HEK293 (cell line): ENCODE measurements around the gene MED25.

Source experiments
- CTCF ChIA-PET: fragments of 350-600 bp; formaldehyde crosslinking; extraction: SDS; loops from one replicate; lab custom pipeline; 2021; ENCODE audit warnings: antibody characterized with exemption; lab: Yijun Ruan, JAX
- POLR2A ChIA-PET: fragments of 300-600 bp; formaldehyde crosslinking; extraction: SDS; loops from one replicate; lab custom pipeline; 2020; ENCODE audit warnings: antibody characterized with exemption, inconsistent platforms; lab: Yijun Ruan, JAX
- H3K27ac ChIP-seq: fragments of 200-500 bp; sonication (Bioruptor generic); 2 replicates; pipeline ENCODE4 v1.5.1; 2014; ENCODE audit warnings: low read depth, low read length, control low read depth, inconsistent platforms; ENCODE audit errors: extremely low read depth
- H3K36me3 ChIP-seq, 2 experiments: fragments of 200-500 bp in 1 of 2; sonication (Bioruptor generic) in 1 of 2; 1 replicate in 1 of 2; 2 replicates in 1 of 2; pipeline ENCODE4 v1.5.1; 2014 to 2017; ENCODE audit warnings: inconsistent platforms in 2 of 2, low read length in 2 of 2; ENCODE audit not compliant: control insufficient read depth in 2 of 2, insufficient read depth in 1 of 2
- H3K4me1 ChIP-seq: fragments of 200-500 bp; sonication (Bioruptor generic); 2 replicates; pipeline ENCODE4 v1.5.1; 2014; ENCODE audit warnings: mild to moderate bottlenecking, low read length, inconsistent platforms; ENCODE audit not compliant: control insufficient read depth, insufficient read depth
- H3K4me3 ChIP-seq: 2 replicates; pipeline ENCODE4 v1.5.1; 2011; ENCODE audit warnings: low read depth, mild to moderate bottlenecking, control low read depth, low read length, moderate library complexity
- H3K9me3 ChIP-seq: fragments of 200-500 bp; sonication (Bioruptor generic); 2 replicates; pipeline ENCODE4 v1.5.1; 2014; ENCODE audit warnings: low read depth, low read length, inconsistent platforms; ENCODE audit not compliant: control insufficient read depth, insufficient read depth
- ATF2 ChIP-seq: fragments of 450-650 bp; formaldehyde crosslinking; IDR thresholded peaks from 2 replicates; pipeline ENCODE4 v1.5.1; 2016; ENCODE audit warnings: missing biosample characterization, missing genetic modification characterization, low read depth
- BCL11B ChIP-seq: fragments of 450-650 bp; formaldehyde crosslinking; IDR thresholded peaks from 2 replicates; pipeline ENCODE4 v1.5.1; 2016; ENCODE audit warnings: low read depth, missing biosample characterization, missing genetic modification characterization
- FEZF1 ChIP-seq: fragments of 450-650 bp; formaldehyde crosslinking; IDR thresholded peaks from 2 replicates; pipeline ENCODE4 v1.5.1; 2016; ENCODE audit warnings: missing biosample characterization, missing genetic modification characterization
- GLIS1 ChIP-seq: fragments of 450-650 bp; formaldehyde crosslinking; IDR thresholded peaks from 2 replicates; pipeline ENCODE4 v1.5.1; 2016; ENCODE audit warnings: missing biosample characterization, missing genetic modification characterization
- HOXA7 ChIP-seq: sonication (generic); formaldehyde crosslinking; IDR thresholded peaks from 2 replicates; pipeline ENCODE4 v1.8.1; 2022; ENCODE audit warnings: missing genetic modification reagents, borderline replicate concordance
- HOXC10 ChIP-seq: sonication (generic); formaldehyde crosslinking; IDR thresholded peaks from 2 replicates; pipeline ENCODE4 v1.8.1; 2023; ENCODE audit warnings: mild to moderate bottlenecking, missing genetic modification reagents
- KLF7 ChIP-seq: fragments of 450-650 bp; formaldehyde crosslinking; IDR thresholded peaks from 2 replicates; pipeline ENCODE4 v1.5.1; 2016; ENCODE audit warnings: missing biosample characterization, missing genetic modification characterization, borderline replicate concordance
- TCF7L2 ChIP-seq: IDR thresholded peaks from 2 replicates; pipeline ENCODE4 v1.6.1; 2011; ENCODE audit warnings: low read depth, mild to moderate bottlenecking, inconsistent platforms, low read length, moderate library complexity, borderline replicate concordance
- ZBTB6 ChIP-seq: fragments of 450-650 bp; formaldehyde crosslinking; IDR thresholded peaks from 2 replicates; pipeline ENCODE4 v1.5.1; 2017; ENCODE audit warnings: missing biosample characterization, missing genetic modification characterization
- ZBTB7A ChIP-seq: fragments of 450-650 bp; formaldehyde crosslinking; IDR thresholded peaks from 2 replicates; pipeline ENCODE4 v1.5.1; 2016; ENCODE audit warnings: low read depth, missing biosample characterization, missing genetic modification characterization
- ZNF140 ChIP-seq: fragments of 450-650 bp; formaldehyde crosslinking; IDR thresholded peaks from 2 replicates; pipeline ENCODE4 v1.5.1; 2016; ENCODE audit warnings: missing biosample characterization, missing genetic modification characterization
- ZNF157 ChIP-seq: fragments of 450-650 bp; formaldehyde crosslinking; IDR thresholded peaks from 2 replicates; pipeline ENCODE4 v1.5.1; 2016; ENCODE audit warnings: missing biosample characterization, missing genetic modification characterization
- ZNF211 ChIP-seq: fragments of 450-650 bp; formaldehyde crosslinking; IDR thresholded peaks from 2 replicates; pipeline ENCODE4 v1.5.1; 2016; ENCODE audit warnings: low read depth, missing biosample characterization, missing genetic modification characterization
- ZNF362 ChIP-seq: fragments of 450-650 bp; formaldehyde crosslinking; IDR thresholded peaks from 2 replicates; pipeline ENCODE4 v1.5.1; 2016; ENCODE audit warnings: missing biosample characterization, missing genetic modification characterization
- ZNF449 ChIP-seq: fragments of 450-650 bp; formaldehyde crosslinking; IDR thresholded peaks from 2 replicates; pipeline ENCODE4 v1.5.1; 2017; ENCODE audit warnings: missing biosample characterization, mild to moderate bottlenecking, missing genetic modification characterization, moderate library complexity
- ZNF48 ChIP-seq: fragments of 450-650 bp; formaldehyde crosslinking; IDR thresholded peaks from 2 replicates; pipeline ENCODE4 v1.5.1; 2016; ENCODE audit warnings: missing biosample characterization, missing genetic modification characterization
- ZNF514 ChIP-seq: fragments of 450-650 bp; formaldehyde crosslinking; IDR thresholded peaks from 2 replicates; pipeline ENCODE4 v1.5.1; 2016; ENCODE audit warnings: missing biosample characterization, missing genetic modification characterization
- ZNF548 ChIP-seq: fragments of 450-650 bp; formaldehyde crosslinking; IDR thresholded peaks from 2 replicates; pipeline ENCODE4 v1.5.1; 2016; ENCODE audit warnings: missing biosample characterization, missing genetic modification characterization
- ZNF596 ChIP-seq: fragments of 450-650 bp; IDR thresholded peaks from 2 replicates; pipeline ENCODE4 v1.5.0; 2018; ENCODE audit warnings: missing biosample characterization, mild to moderate bottlenecking, missing genetic modification characterization, moderate library complexity
- ZNF600 ChIP-seq: fragments of 450-650 bp; formaldehyde crosslinking; IDR thresholded peaks from 2 replicates; pipeline ENCODE4 v1.5.1; 2016; ENCODE audit warnings: missing biosample characterization, missing genetic modification characterization
- ZNF645 ChIP-seq: fragments of 450-650 bp; formaldehyde crosslinking; IDR thresholded peaks from 2 replicates; pipeline ENCODE4; 2016; ENCODE audit warnings: missing biosample characterization, missing genetic modification characterization
- TF ChIP-seq, protein P1 (sequence below): fragments of 450-650 bp; formaldehyde crosslinking; IDR thresholded peaks from 2 replicates; pipeline ENCODE4 v1.5.1; 2017; ENCODE audit warnings: missing biosample characterization, missing genetic modification characterization
- TF ChIP-seq, protein P2 (sequence below): fragments of 450-650 bp; formaldehyde crosslinking; IDR thresholded peaks from 2 replicates; pipeline ENCODE4 v1.5.1; 2016; ENCODE audit warnings: missing biosample characterization, missing genetic modification characterization

Gene MED25

DNA sequence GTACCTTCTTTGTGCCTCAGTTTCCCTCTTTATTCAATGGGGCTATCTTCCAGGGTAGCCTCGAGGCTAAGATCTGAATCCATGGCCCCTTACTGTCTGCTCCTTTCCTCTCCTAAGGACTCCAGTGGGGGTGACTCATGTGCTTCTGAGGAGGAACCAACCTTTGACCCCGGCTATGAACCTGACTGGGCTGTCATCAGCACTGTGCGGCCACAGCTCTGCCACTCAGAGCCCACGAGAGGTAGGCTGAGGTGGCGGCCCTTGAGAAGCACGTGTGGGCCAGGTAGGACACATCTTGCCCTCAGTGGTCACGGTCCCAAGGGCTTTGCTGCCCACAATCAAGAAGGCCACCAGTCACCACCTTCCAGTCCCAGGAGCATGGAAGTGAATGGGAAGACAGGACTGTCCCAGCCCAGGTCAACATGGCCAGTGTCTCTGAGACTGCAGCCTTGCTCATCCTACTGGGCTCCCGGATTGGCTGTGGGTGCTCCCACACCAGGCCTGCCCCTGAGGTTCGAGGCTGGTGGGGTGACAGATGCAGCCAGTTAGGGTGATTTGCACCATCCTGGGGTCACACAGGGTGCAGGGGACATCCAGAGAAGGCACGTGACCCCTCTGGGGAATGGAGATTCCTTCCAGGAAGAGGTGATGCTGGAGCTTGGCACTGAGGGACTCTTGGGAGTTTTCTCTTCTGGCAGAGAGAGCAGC lies 62.2 kb downstream of the MED25 start (continued):
- TF ChIP-seq ZNF449 (tag by site-specific recombination) (no peak), HOXC10 (no peak), ZBTB6 (tag by site-specific recombination) (no peak), BCL11B (tag by site-specific recombination) (no peak), ZNF514 (tag by site-specific recombination) (no peak), ZNF600 (no peak), GLIS1 (no peak), ZNF362 (no peak)
- TF ChIP-seq, protein P1, sequence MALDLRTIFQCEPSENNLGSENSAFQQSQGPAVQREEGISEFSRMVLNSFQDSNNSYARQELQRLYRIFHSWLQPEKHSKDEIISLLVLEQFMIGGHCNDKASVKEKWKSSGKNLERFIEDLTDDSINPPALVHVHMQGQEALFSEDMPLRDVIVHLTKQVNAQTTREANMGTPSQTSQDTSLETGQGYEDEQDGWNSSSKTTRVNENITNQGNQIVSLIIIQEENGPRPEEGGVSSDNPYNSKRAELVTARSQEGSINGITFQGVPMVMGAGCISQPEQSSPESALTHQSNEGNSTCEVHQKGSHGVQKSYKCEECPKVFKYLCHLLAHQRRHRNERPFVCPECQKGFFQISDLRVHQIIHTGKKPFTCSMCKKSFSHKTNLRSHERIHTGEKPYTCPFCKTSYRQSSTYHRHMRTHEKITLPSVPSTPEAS (tag by site-specific recombination): no peak
- TF ChIP-seq, all 188 proteins: peak for 0

- TF ChIP-seq, protein P2, sequence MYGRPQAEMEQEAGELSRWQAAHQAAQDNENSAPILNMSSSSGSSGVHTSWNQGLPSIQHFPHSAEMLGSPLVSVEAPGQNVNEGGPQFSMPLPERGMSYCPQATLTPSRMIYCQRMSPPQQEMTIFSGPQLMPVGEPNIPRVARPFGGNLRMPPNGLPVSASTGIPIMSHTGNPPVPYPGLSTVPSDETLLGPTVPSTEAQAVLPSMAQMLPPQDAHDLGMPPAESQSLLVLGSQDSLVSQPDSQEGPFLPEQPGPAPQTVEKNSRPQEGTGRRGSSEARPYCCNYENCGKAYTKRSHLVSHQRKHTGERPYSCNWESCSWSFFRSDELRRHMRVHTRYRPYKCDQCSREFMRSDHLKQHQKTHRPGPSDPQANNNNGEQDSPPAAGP (tag by site-specific recombination): no peak
- TF ChIP-seq HOXC10 (no peak), ZBTB7A (no peak), HOXA7 (no peak), ZNF211 (tag by site-specific recombination) (no peak), ATF2 (tag by site-specific recombination) (no peak), ZNF548 (tag by site-specific recombination) (no peak), FEZF1 (tag by site-specific recombination) (no peak), ZNF140 (tag by site-specific recombination) (no peak), ZNF596 (tag by site-specific recombination) (no peak), KLF7 (tag by site-specific recombination) (no peak), ZBTB6 (tag by site-specific recombination) (no peak), ZNF645 (no peak), ZNF157 (tag by site-specific recombination) (no peak), TCF7L2 (no peak), ZNF48 (no peak)
- POLR2A ChIA-PET: interaction anchor here (0.9 to 1.5 kb wide), 5 partner anchors 9 to 49 kb away, joined by 3 to 12 read pairs (median 4); partner anchors contain the start of gene NUP62
- Histone ChIP-seq H3K4me1 (peaks cover 4% of the 10 kb centered on the region), H3K27ac (no peak overlapping the region), H3K36me3 (peaks cover 13 to 62% of the 10 kb centered on the region in 2 experiments; a peak in 2 of 3 replicates), H3K4me3 (no peak overlapping the region), H3K9me3 (no peaks in the 10 kb centered on the region)
- CTCF ChIA-PET: interaction anchor here (0.6 to 0.8 kb wide), 2 partner anchors 10 to 379 kb away, joined by 3 to 4 read pairs; no protein-coding TSS in a partner anchor
These were observed 63.1 kb downstream of the MED25 start for GRCh38 chr19:49881186-49881585.
